Glutamatergic neuron (in vitro differentiated cells): ENCODE measurements around the gene DNAH14. TPM values are rescaled to one million over a fixed set of nuclear protein-coding genes. Genes with fewer than 3 reads are reported as not detected.
A peak's percentile ranks its signal among the peaks of the same experiment; 100 is the strongest.

Experiments
- DNase-seq: peaks from one replicate; pipeline ENCODE4 v3.0.0; 2022
- H3K27ac Mint-ChIP-seq: one replicate; pipeline ENCODE4 v1.8.0; 2020; ENCODE audit warnings: mild to moderate bottlenecking, mixed read lengths, inconsistent platforms; ENCODE audit not compliant: unreplicated experiment
- H3K27me3 Mint-ChIP-seq: one replicate; pipeline ENCODE4 v1.8.0; 2020; ENCODE audit warnings: mild to moderate bottlenecking, moderate library complexity, mixed read lengths, inconsistent platforms; ENCODE audit not compliant: unreplicated experiment
- H3K36me3 Mint-ChIP-seq: one replicate; pipeline ENCODE4 v1.8.0; 2020; ENCODE audit warnings: mild to moderate bottlenecking, mixed read lengths, inconsistent platforms; ENCODE audit not compliant: unreplicated experiment
- H3K4me1 Mint-ChIP-seq: one replicate; pipeline ENCODE4 v1.8.0; 2020; ENCODE audit warnings: mild to moderate bottlenecking, low read depth, mixed read lengths, inconsistent platforms; ENCODE audit not compliant: unreplicated experiment
- H3K4me3 Mint-ChIP-seq: one replicate; pipeline ENCODE4 v1.8.0; 2020; ENCODE audit warnings: mild to moderate bottlenecking, mixed read lengths, inconsistent platforms; ENCODE audit not compliant: unreplicated experiment
- H3K9me3 Mint-ChIP-seq: one replicate; pipeline ENCODE4 v1.8.0; 2020; ENCODE audit warnings: mild to moderate bottlenecking, moderate library complexity, mixed read lengths, inconsistent platforms; ENCODE audit not compliant: unreplicated experiment
- total RNA-seq: library from RNA; stranded (reverse); fragmentation: NEBNext Ultra II Directional; extraction: Animal tissue kit (Norgen Biotek cat#: 25700); gene quantifications from one replicate; pipeline ENCODE4 v1.2.1, GENCODE V29; 2021; ENCODE audit not compliant: unreplicated experiment
- TF ChIP-seq, protein P1 (sequence below): fragments of 200-600 bp; sonication (generic); IDR thresholded peaks from one replicate; pipeline ENCODE4 v1.5.0; 2021; ENCODE audit not compliant: partially characterized antibody, unreplicated experiment

The DNAH14 gene
- total RNA-seq, 1 donor from 2014 or later = 36.6 TPM

- peaks cover 12% of the 10 kb centered on the region for H3K9me3 Mint-ChIP-seq
- peaks cover 2% of the 10 kb centered on the region for H3K27me3 Mint-ChIP-seq
- H3K36me3 Mint-ChIP-seq = no peaks in the 10 kb centered on the region
- TF ChIP-seq, protein P1, sequence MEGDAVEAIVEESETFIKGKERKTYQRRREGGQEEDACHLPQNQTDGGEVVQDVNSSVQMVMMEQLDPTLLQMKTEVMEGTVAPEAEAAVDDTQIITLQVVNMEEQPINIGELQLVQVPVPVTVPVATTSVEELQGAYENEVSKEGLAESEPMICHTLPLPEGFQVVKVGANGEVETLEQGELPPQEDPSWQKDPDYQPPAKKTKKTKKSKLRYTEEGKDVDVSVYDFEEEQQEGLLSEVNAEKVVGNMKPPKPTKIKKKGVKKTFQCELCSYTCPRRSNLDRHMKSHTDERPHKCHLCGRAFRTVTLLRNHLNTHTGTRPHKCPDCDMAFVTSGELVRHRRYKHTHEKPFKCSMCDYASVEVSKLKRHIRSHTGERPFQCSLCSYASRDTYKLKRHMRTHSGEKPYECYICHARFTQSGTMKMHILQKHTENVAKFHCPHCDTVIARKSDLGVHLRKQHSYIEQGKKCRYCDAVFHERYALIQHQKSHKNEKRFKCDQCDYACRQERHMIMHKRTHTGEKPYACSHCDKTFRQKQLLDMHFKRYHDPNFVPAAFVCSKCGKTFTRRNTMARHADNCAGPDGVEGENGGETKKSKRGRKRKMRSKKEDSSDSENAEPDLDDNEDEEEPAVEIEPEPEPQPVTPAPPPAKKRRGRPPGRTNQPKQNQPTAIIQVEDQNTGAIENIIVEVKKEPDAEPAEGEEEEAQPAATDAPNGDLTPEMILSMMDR = no peak
- peak overlapping the region; percentile 92 for H3K4me3 Mint-ChIP-seq
- no peak for DNase-seq
- peak overlapping the region; percentile 93 for H3K27ac Mint-ChIP-seq
- H3K4me1 Mint-ChIP-seq = peaks cover 24% of the 10 kb centered on the region
These were observed 499.5 kb downstream of the DNAH14 start for GRCh38 chr1:225428881-225429455.

GRCh38 chr1:225430301-225430700 is 500.8 kb downstream of the DNAH14 start:
- Mint-ChIP-seq H3K4me1 (peaks cover 15% of the 10 kb centered on the region), H3K4me3 (no peak overlapping the region), H3K36me3 (no peaks in the 10 kb centered on the region), H3K27me3 (peaks cover 2% of the 10 kb centered on the region), H3K27ac (no peak overlapping the region), H3K9me3 (peaks cover 12% of the 10 kb centered on the region)
- TF ChIP-seq, protein P1 = no peak
- no peak for DNase-seq

- Mint-ChIP-seq H3K4me1 (peaks cover 13% of the 10 kb centered on the region), H3K9me3 (peaks cover 9% of the 10 kb centered on the region), H3K4me3 (no peak overlapping the region), H3K27me3 (peaks cover 2% of the 10 kb centered on the region), H3K27ac (no peak overlapping the region), H3K36me3 (no peaks in the 10 kb centered on the region)
- TF ChIP-seq, protein P1 = no peak
- DNase-seq = no peak
These were observed 501.8 kb downstream of the DNAH14 start for GRCh38 chr1:225431081-225431863.

DNA sequence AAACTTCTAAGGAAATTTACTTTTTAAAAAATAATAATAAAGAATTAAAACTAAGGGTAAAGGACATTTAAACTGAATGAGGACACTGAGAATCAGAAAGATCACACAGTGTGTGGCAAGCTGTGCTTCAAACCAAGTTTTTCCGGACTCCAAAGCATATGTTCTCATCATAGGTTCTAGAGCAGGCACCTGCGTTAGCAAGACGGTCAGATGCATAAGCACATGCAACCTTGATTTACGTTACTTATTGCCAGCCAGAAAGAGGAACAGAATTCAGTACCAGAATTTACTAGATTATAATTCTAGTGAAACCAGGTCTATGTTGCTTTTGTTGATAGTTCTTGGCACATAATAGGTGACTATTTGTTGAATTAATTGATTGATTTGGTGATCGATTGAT is 504.6 kb downstream of the DNAH14 start:
- Mint-ChIP-seq H3K9me3 (no peaks in the 10 kb centered on the region), H3K36me3 (no peaks in the 10 kb centered on the region), H3K27ac (no peak overlapping the region), H3K4me3 (no peak overlapping the region), H3K27me3 (no peaks in the 10 kb centered on the region), H3K4me1 (peaks cover 9% of the 10 kb centered on the region)
- DNase-seq = no peak
- TF ChIP-seq, protein P1 = no peak

GRCh38 chr1:225435076-225435475 is 505.6 kb downstream of the DNAH14 start:
- TF ChIP-seq, protein P1 = no peak
- no peaks in the 10 kb centered on the region for H3K27me3 Mint-ChIP-seq
- H3K4me1 Mint-ChIP-seq = peaks cover 8% of the 10 kb centered on the region
- no peak overlapping the region for H3K4me3 Mint-ChIP-seq
- no peaks in the 10 kb centered on the region for H3K36me3 Mint-ChIP-seq
- no peaks in the 10 kb centered on the region for H3K9me3 Mint-ChIP-seq
- DNase-seq = no peak
- H3K27ac Mint-ChIP-seq = no peak overlapping the region
